CD8-positive, alpha-beta memory T cell (primary cell): ENCODE data around the gene CDH23. TPM values are rescaled to one million over a fixed set of nuclear protein-coding genes. Genes with fewer than 3 reads are reported as not detected.

Experiments used
- CTCF ChIA-PET: fragments of 350-600 bp; sonication (Branson Sonifier 250); formaldehyde crosslinking; loops from one replicate; lab custom pipeline; 2021; ENCODE audit warnings: antibody characterized with exemption; lab: Charles Lee
- POLR2A ChIA-PET: fragments of 350-600 bp; sonication (Branson Sonifier 250); formaldehyde crosslinking; loops from one replicate; lab custom pipeline; 2021; ENCODE audit warnings: antibody characterized with exemption; lab: Charles Lee
- DNase-seq, 5 donors: peaks; one replicate each; pipeline versions ENCODE4 v3.0.0 to v3.0.0-alpha.2; 2020 to 2022; ENCODE audit warnings: mixed read lengths in 1 of 5
- H3K27ac ChIP-seq: one replicate; pipeline ENCODE4 v1.7.0; 2013; ENCODE audit warnings: low read depth, mild to moderate bottlenecking, low read length, moderate library complexity
- H3K27me3 ChIP-seq: 2 replicates; pipeline ENCODE4 v1.7.0; 2013; ENCODE audit warnings: low read length, mild to moderate bottlenecking; ENCODE audit not compliant: insufficient read depth, poor library complexity, severe bottlenecking
- H3K36me3 ChIP-seq: 2 replicates; pipeline ENCODE4 v1.7.0; 2013; ENCODE audit warnings: mild to moderate bottlenecking, low read length, moderate library complexity; ENCODE audit not compliant: insufficient read depth
- H3K4me1 ChIP-seq: 2 replicates; pipeline ENCODE4 v1.7.0; 2013; ENCODE audit warnings: mild to moderate bottlenecking, low read length, moderate library complexity; ENCODE audit not compliant: insufficient read depth
- H3K4me3 ChIP-seq: 2 replicates; pipeline ENCODE4 v1.7.0; 2013; ENCODE audit warnings: mild to moderate bottlenecking, low read length
- H3K9me3 ChIP-seq: 2 replicates; pipeline ENCODE4 v1.7.0; 2013; ENCODE audit warnings: mild to moderate bottlenecking, low read length
- H3K27ac Mint-ChIP-seq, 8 donors: one replicate each; pipeline ENCODE4 v1.8.0; 2020 to 2021; ENCODE audit warnings: mixed read lengths in 8 of 8, mild to moderate bottlenecking in 6 of 8, inconsistent platforms in 3 of 8, moderate library complexity in 3 of 8
- H3K27me3 Mint-ChIP-seq, 2 donors: one replicate each; pipeline ENCODE4 v1.8.0; 2020 to 2021; ENCODE audit warnings: mixed read lengths in 2 of 2, mild to moderate bottlenecking in 1 of 2, moderate library complexity in 1 of 2
- H3K36me3 Mint-ChIP-seq, 3 donors: one replicate each; pipeline ENCODE4 v1.8.0; 2020 to 2021; ENCODE audit warnings: mixed read lengths in 3 of 3, inconsistent platforms in 1 of 3, mild to moderate bottlenecking in 1 of 3
- H3K4me1 Mint-ChIP-seq, 3 donors: one replicate each; pipeline ENCODE4 v1.8.0; 2020 to 2021; ENCODE audit warnings: mixed read lengths in 3 of 3, inconsistent platforms in 1 of 3, mild to moderate bottlenecking in 1 of 3
- H3K4me3 Mint-ChIP-seq, 7 donors: one replicate each; pipeline ENCODE4 v1.8.0; 2020 to 2021; ENCODE audit warnings: mixed read lengths in 7 of 7, mild to moderate bottlenecking in 6 of 7, moderate library complexity in 4 of 7, inconsistent platforms in 2 of 7
- H3K9me3 Mint-ChIP-seq, 5 donors: one replicate each; pipeline ENCODE4 v1.8.0; 2020 to 2022; ENCODE audit warnings: mixed read lengths in 5 of 5, mild to moderate bottlenecking in 3 of 5, moderate library complexity in 2 of 5, inconsistent platforms in 1 of 5
- polyA plus RNA-seq: library from polyadenylated mRNA; unstranded; fragments of 300-500 nt; fragmentation: Illumina TruSeq; gene quantifications from one replicate; pipeline ENCODE4 v1.2.3, GENCODE V29; 2021
- total RNA-seq, 2 experiments: library from RNA; stranded (reverse); gene quantifications; one replicate each; pipeline ENCODE4 v1.2.3, GENCODE V29; 2021

CDH23 gene
- total and polyA plus RNA-seq, 3 experiments from 2014 or later, result 0.74 to 2.0 (median 0.78) TPM

- ChIA-PET POLR2A (no interaction called here), CTCF (interaction anchor here (0.7 to 1.1 kb wide), 2 partner anchors 12 to 129 kb away, joined by 3 read pairs; no protein-coding TSS in a partner anchor)
- Mint-ChIP-seq H3K27ac (no peak overlapping the region), H3K27me3 (peaks cover 6 to 12% of the 10 kb centered on the region in 2 donors), H3K9me3 (no peaks in the 10 kb centered on the region), H3K4me1 (no peaks in the 10 kb centered on the region), H3K4me3 (no peak overlapping the region), H3K36me3 (no peaks in the 10 kb centered on the region)
- no peak for DNase-seq
- no peaks in the 10 kb centered on the region for H3K4me1 ChIP-seq
- no peak overlapping the region for H3K4me3 ChIP-seq
- H3K9me3 ChIP-seq, result no peaks in the 10 kb centered on the region
- H3K27ac ChIP-seq, result no peak overlapping the region
- H3K36me3 ChIP-seq, result no peaks in the 10 kb centered on the region
- H3K27me3 ChIP-seq, result no peaks in the 10 kb centered on the region
Observed at GRCh38 chr10:71462062-71462935, 65.6 kb downstream of the CDH23 start.

GRCh38 chr10:71463111-71463510, 66.4 kb downstream of the CDH23 start:
- Histone ChIP-seq H3K4me3 (no peak overlapping the region), H3K4me1 (no peaks in the 10 kb centered on the region), H3K9me3 (no peaks in the 10 kb centered on the region), H3K27me3 (no peaks in the 10 kb centered on the region), H3K27ac (no peak overlapping the region), H3K36me3 (no peaks in the 10 kb centered on the region)
- peaks cover 6 to 12% of the 10 kb centered on the region in 2 donors for H3K27me3 Mint-ChIP-seq
- H3K9me3 Mint-ChIP-seq, result no peaks in the 10 kb centered on the region
- no peaks in the 10 kb centered on the region for H3K36me3 Mint-ChIP-seq
- no peak overlapping the region for H3K4me3 Mint-ChIP-seq
- no peak for DNase-seq
- CTCF ChIA-PET, result interaction anchor here (1.1 kb wide), 1 partner anchor 11 kb away, joined by 3 read pairs; no protein-coding TSS in a partner anchor
- POLR2A ChIA-PET, result no interaction called here
- no peak overlapping the region for H3K27ac Mint-ChIP-seq
- H3K4me1 Mint-ChIP-seq, result no peaks in the 10 kb centered on the region

- ChIA-PET CTCF (no interaction called here), POLR2A (no interaction called here)
- Mint-ChIP-seq H3K27me3 (peaks cover 0 to 8% of the 10 kb centered on the region in 2 donors), H3K9me3 (no peaks in the 10 kb centered on the region), H3K4me1 (no peaks in the 10 kb centered on the region), H3K27ac (no peak overlapping the region), H3K36me3 (no peaks in the 10 kb centered on the region), H3K4me3 (no peak overlapping the region)
- Histone ChIP-seq H3K27me3 (no peaks in the 10 kb centered on the region), H3K4me1 (no peaks in the 10 kb centered on the region), H3K36me3 (no peaks in the 10 kb centered on the region), H3K9me3 (no peaks in the 10 kb centered on the region), H3K27ac (no peak overlapping the region), H3K4me3 (no peak overlapping the region)
- DNase-seq, result no peak
Observed at GRCh38 chr10:71465551-71466252, 69.0 kb downstream of the CDH23 start.

- Mint-ChIP-seq H3K4me3 (no peak overlapping the region), H3K9me3 (no peaks in the 10 kb centered on the region)
- CTCF ChIA-PET, result no interaction called here
Observed at GRCh38 chr10:71466330-71466729, 69.6 kb downstream of the CDH23 start.

GRCh38 chr10:71467161-71467560, 70.4 kb downstream of the CDH23 start:
- no peak overlapping the region for H3K27ac ChIP-seq
- H3K4me1 Mint-ChIP-seq, result no peaks in the 10 kb centered on the region
- H3K36me3 Mint-ChIP-seq, result no peaks in the 10 kb centered on the region
- ChIA-PET CTCF (no interaction called here), POLR2A (no interaction called here)
- DNase-seq, result no peak
- no peaks in the 10 kb centered on the region for H3K27me3 ChIP-seq
- no peaks in the 10 kb centered on the region for H3K36me3 ChIP-seq
- peaks cover 3 to 8% of the 10 kb centered on the region in 2 donors for H3K27me3 Mint-ChIP-seq
- H3K27ac Mint-ChIP-seq, result no peak overlapping the region
- no peaks in the 10 kb centered on the region for H3K9me3 Mint-ChIP-seq
- no peaks in the 10 kb centered on the region for H3K9me3 ChIP-seq
- H3K4me3 ChIP-seq, result no peak overlapping the region
- H3K4me3 Mint-ChIP-seq, result no peak overlapping the region
- H3K4me1 ChIP-seq, result no peaks in the 10 kb centered on the region

More at GRCh38 chr10:71466330-71466729, 69.6 kb downstream of the CDH23 start:
- H3K36me3 ChIP-seq, result no peaks in the 10 kb centered on the region
- Mint-ChIP-seq H3K27ac (no peak overlapping the region), H3K4me1 (no peaks in the 10 kb centered on the region), H3K36me3 (no peaks in the 10 kb centered on the region), H3K27me3 (peaks cover under 1 to 8% of the 10 kb centered on the region in 2 donors)
- H3K27me3 ChIP-seq, result no peaks in the 10 kb centered on the region
- no peak overlapping the region for H3K27ac ChIP-seq
- no peaks in the 10 kb centered on the region for H3K9me3 ChIP-seq
- H3K4me1 ChIP-seq, result no peaks in the 10 kb centered on the region
- POLR2A ChIA-PET, result no interaction called here
- no peak for DNase-seq
- no peak overlapping the region for H3K4me3 ChIP-seq

- Mint-ChIP-seq H3K4me3 (no peak overlapping the region), H3K36me3 (no peaks in the 10 kb centered on the region), H3K9me3 (no peaks in the 10 kb centered on the region), H3K4me1 (no peaks in the 10 kb centered on the region), H3K27ac (no peak overlapping the region), H3K27me3 (peaks cover 3 to 8% of the 10 kb centered on the region in 2 donors)
- no peak for DNase-seq
- no peak overlapping the region for H3K4me3 ChIP-seq
- H3K9me3 ChIP-seq, result no peaks in the 10 kb centered on the region
- CTCF ChIA-PET, result no interaction called here
- H3K27ac ChIP-seq, result no peak overlapping the region
- H3K4me1 ChIP-seq, result no peaks in the 10 kb centered on the region
- POLR2A ChIA-PET, result no interaction called here
- no peaks in the 10 kb centered on the region for H3K27me3 ChIP-seq
- no peaks in the 10 kb centered on the region for H3K36me3 ChIP-seq
Observed at GRCh38 chr10:71467569-71468362, 71.0 kb downstream of the CDH23 start.

- no peak overlapping the region for H3K4me3 Mint-ChIP-seq
- H3K27ac ChIP-seq, result no peak overlapping the region
- H3K4me3 ChIP-seq, result no peak overlapping the region
- H3K4me1 Mint-ChIP-seq, result no peaks in the 10 kb centered on the region
- H3K27ac Mint-ChIP-seq, result peak overlapping the region in 1 of 8 donors; percentile 4
- H3K9me3 Mint-ChIP-seq, result no peaks in the 10 kb centered on the region
- no peaks in the 10 kb centered on the region for H3K27me3 ChIP-seq
- POLR2A ChIA-PET, result no interaction called here
- H3K27me3 Mint-ChIP-seq, result peaks cover 3 to 7% of the 10 kb centered on the region in 2 donors
- CTCF ChIA-PET, result no interaction called here
- H3K9me3 ChIP-seq, result no peaks in the 10 kb centered on the region
- H3K36me3 ChIP-seq, result no peaks in the 10 kb centered on the region
- DNase-seq, result no peak
- H3K4me1 ChIP-seq, result no peaks in the 10 kb centered on the region
- H3K36me3 Mint-ChIP-seq, result no peaks in the 10 kb centered on the region
Observed at GRCh38 chr10:71468363-71469094, 71.8 kb downstream of the CDH23 start.
